T-cell (primary cell): ENCODE results near the gene ST6GALNAC6. TPM values are rescaled to one million over a fixed set of nuclear protein-coding genes. Genes with fewer than 3 reads are reported as not detected.

Source experiments
- ATAC-seq, 4 experiments: fragments of 200-7000 bp in 3 of 4; fragments of 150-1000 bp in 1 of 4; cut with Tn5 transposase; replicated peaks in 1 of 4; 1 replicate in 3 of 4; 2 replicates in 1 of 4; pipeline ENCODE4 v1.10.0; 2021; ENCODE audit warnings: moderate library complexity in 3 of 4, mild to moderate bottlenecking in 2 of 4, moderate number of reproducible peaks in 1 of 4
- CTCF ChIA-PET, 2 donors: fragments of 300-600 bp; sonication (Branson Sonifier 250); formaldehyde crosslinking; loops; one replicate each; lab custom pipeline; 2022; ENCODE audit warnings: antibody characterized with exemption in 2 of 2; lab: Charles Lee
- POLR2A ChIA-PET, 2 donors: fragments of 300-600 bp; sonication (Branson Sonifier 250); formaldehyde crosslinking; loops; one replicate each; lab custom pipeline; 2022; ENCODE audit warnings: antibody characterized with exemption in 2 of 2; lab: Charles Lee
- DNase-seq, 35 experiments: peaks; one replicate each; pipeline versions ENCODE4 v3.0.0 to v3.0.0-alpha.2; 2013 to 2023
- H3K27ac ChIP-seq: one replicate; pipeline ENCODE4 v1.5.1; 2013; ENCODE audit warnings: low read length
- H3K27me3 ChIP-seq, 2 experiments: replicated peaks in 1 of 2; 1 replicate in 1 of 2; 2 replicates in 1 of 2; pipeline versions ENCODE4 v1.6.1 to v1.7.0; 2013; ENCODE audit warnings: low read length in 1 of 2, mixed read lengths in 1 of 2; ENCODE audit not compliant: control insufficient read depth in 2 of 2, insufficient read depth in 2 of 2; ENCODE audit errors: extremely low read depth in 1 of 2
- H3K36me3 ChIP-seq, 2 donors: 1 replicate in 1 of 2; 2 replicates in 1 of 2; pipeline versions ENCODE4 v1.6.1 to v1.7.0; 2013; ENCODE audit warnings: low read length in 1 of 2; ENCODE audit not compliant: control insufficient read depth in 2 of 2, insufficient read depth in 1 of 2; ENCODE audit errors: extremely low read depth in 1 of 2
- H3K4me1 ChIP-seq, 2 experiments: 1 replicate in 1 of 2; 2 replicates in 1 of 2; pipeline versions ENCODE4 v1.6.1 to v1.7.0; 2013; ENCODE audit warnings: low read length in 2 of 2, mixed read lengths in 1 of 2; ENCODE audit not compliant: insufficient read depth in 2 of 2, control insufficient read depth in 1 of 2; ENCODE audit errors: extremely low read depth in 1 of 2
- H3K4me3 ChIP-seq, 2 donors: 1 replicate in 1 of 2; 2 replicates in 1 of 2; pipeline versions ENCODE4 v1.5.1 to v1.7.0; 2013; ENCODE audit warnings: mild to moderate bottlenecking in 2 of 2, low read length in 1 of 2, moderate library complexity in 1 of 2; ENCODE audit not compliant: control insufficient read depth in 1 of 2; ENCODE audit errors: extremely low read depth in 1 of 2
- H3K9me3 ChIP-seq: 2 replicates; pipeline ENCODE4 v1.7.0; 2013
- H3K27ac Mint-ChIP-seq, 2 donors: one replicate each; pipeline ENCODE4 v1.8.0; 2020 to 2021; ENCODE audit warnings: mild to moderate bottlenecking in 2 of 2, mixed read lengths in 2 of 2
- H3K27me3 Mint-ChIP-seq, 2 donors: one replicate each; pipeline ENCODE4 v1.8.0; 2021 to 2022; ENCODE audit warnings: mixed read lengths in 2 of 2
- H3K36me3 Mint-ChIP-seq: one replicate; pipeline ENCODE4 v1.8.0; 2021; ENCODE audit warnings: mixed read lengths
- H3K4me1 Mint-ChIP-seq, 3 donors: one replicate each; pipeline ENCODE4 v1.8.0; 2020 to 2022; ENCODE audit warnings: mixed read lengths in 3 of 3, mild to moderate bottlenecking in 1 of 3
- H3K4me3 Mint-ChIP-seq, 3 donors: one replicate each; pipeline ENCODE4 v1.8.0; 2020 to 2022; ENCODE audit warnings: mild to moderate bottlenecking in 3 of 3, mixed read lengths in 3 of 3, moderate library complexity in 3 of 3
- H3K9me3 Mint-ChIP-seq, 3 donors: one replicate each; pipeline ENCODE4 v1.8.0; 2020 to 2022; ENCODE audit warnings: mixed read lengths in 3 of 3
- WGBS: methylation state at CpG from one replicate; pipeline ENCODE4 v1.1.5; 2013; ENCODE audit warnings: missing lambda C conversion rate; ENCODE audit not compliant: insufficient coverage; 5-methylcytosine and 5-hydroxymethylcytosine counted together
- total RNA-seq, 35 experiments: library from RNA in 6 of 35; stranded (reverse) in 6 of 35; fragments of 120-200 nt in 1 of 35; gene quantifications; one replicate each; pipeline versions ENCODE4 v1.2.1 to v1.2.4 and lab custom pipeline; 2013 to 2026

The ST6GALNAC6 gene
- total RNA-seq, 5 donors from 2014 or later (not counting 1 experiment from before 2014, with no cell fraction given) = 73.0 to 123 (median 86.3) TPM

GRCh38 chr9:127930231-127931091 is 31.1 kb upstream of the ST6GALNAC6 start, which contains the start of gene PIP5KL1:
Gene PIP5KL1, minus strand, starts transcription at chr9:127930777. Its CDS starts 25 bp downstream, at chr9:127930752.
- ATAC-seq = peak; percentile 63 to 69 (median 67)
- H3K4me1 ChIP-seq = peaks cover 9 to 60% of the 10 kb centered on the region in 2 experiments
- CTCF ChIA-PET = interaction anchor here in 1 of 2 donors (0.8 kb wide), 2 partner anchors 13 to 15 kb away, joined by 3 read pairs; no protein-coding TSS in a partner anchor

GRCh38 chr9:127929625-127929979 is 30.2 kb upstream of the ST6GALNAC6 start:
- WGBS = 86% methylated on average over 9 of the region's 10 CpGs
- ATAC-seq (no peak), DNase-seq (no peak)
- ChIA-PET CTCF (interaction anchor here in 1 of 2 donors (0.8 kb wide), 1 partner anchor 14 kb away, joined by 3 read pairs; no protein-coding TSS in a partner anchor), POLR2A (interaction anchor here in 1 of 2 donors (0.6 kb wide), 1 partner anchor 764 kb away, joined by 3 read pairs; no protein-coding TSS in a partner anchor)
- H3K36me3 ChIP-seq = peaks cover 0 to 4% of the 10 kb centered on the region in 2 donors
- Mint-ChIP-seq H3K4me1 (peaks cover 17 to 42% (median 36%) of the 10 kb centered on the region in 3 donors), H3K36me3 (peaks cover 3% of the 10 kb centered on the region), H3K4me3 (peak overlapping the region; percentile 60 to 76 (median 69)), H3K27ac (peak overlapping the region in 1 of 2 donors; percentile 66), H3K27me3 (peaks cover 4 to 5% of the 10 kb centered on the region in 2 donors), H3K9me3 (no peaks in the 10 kb centered on the region)
- no peaks in the 10 kb centered on the region for H3K9me3 ChIP-seq
- peaks cover 0 to 42% of the 10 kb centered on the region in 2 experiments for H3K27me3 ChIP-seq
- H3K27ac ChIP-seq = no peak overlapping the region
- H3K4me3 ChIP-seq = no peak overlapping the region
- peaks cover 9 to 52% of the 10 kb centered on the region in 2 experiments for H3K4me1 ChIP-seq

More at GRCh38 chr9:127930231-127931091, 31.1 kb upstream of the ST6GALNAC6 start, which contains the start of gene PIP5KL1:
- DNase-seq = peak in 31 of 35 experiments; percentile 38 to 80 (median 60)
- Histone ChIP-seq H3K27me3 (peaks cover 0 to 40% of the 10 kb centered on the region in 2 experiments), H3K27ac (no peak within 1 kb of the TSS), H3K9me3 (no peaks in the 10 kb centered on the region), H3K36me3 (peaks cover 0 to 9% of the 10 kb centered on the region in 2 donors), H3K4me3 (peak within 1 kb of the TSS; percentile 49 to 60)
- POLR2A ChIA-PET = interaction anchor here (0.6 kb wide), 2 partner anchors 118 to 763 kb away, joined by 3 to 4 read pairs; no protein-coding TSS in a partner anchor
- no peaks in the 10 kb centered on the region for H3K9me3 Mint-ChIP-seq
- peaks cover 0 to 2% of the 10 kb centered on the region in 2 donors for H3K27me3 Mint-ChIP-seq
- 1% methylated on average over 61 of the region's 70 CpGs for WGBS
- H3K36me3 Mint-ChIP-seq = peaks cover 3% of the 10 kb centered on the region
- H3K4me1 Mint-ChIP-seq = peaks cover 22 to 49% (median 43%) of the 10 kb centered on the region in 3 donors
- peak within 1 kb of the TSS; percentile 24 to 70 for H3K27ac Mint-ChIP-seq
- peak within 1 kb of the TSS; percentile 68 to 76 (median 69) for H3K4me3 Mint-ChIP-seq

GRCh38 chr9:127928676-127929624 is 29.5 kb upstream of the ST6GALNAC6 start:
- H3K36me3 Mint-ChIP-seq = no peaks in the 10 kb centered on the region
- ChIA-PET POLR2A (interaction anchor here in 1 of 2 donors (0.6 kb wide), 2 partner anchors 11 to 46 kb away, joined by 3 read pairs; no protein-coding TSS in a partner anchor), CTCF (interaction anchor here in 1 of 2 donors (0.6 kb wide), 1 partner anchor 31 kb away, joined by 4 read pairs; no protein-coding TSS in a partner anchor)
- H3K27ac Mint-ChIP-seq = peak overlapping the region; percentile 53 to 66
- peaks cover 0 to 43% of the 10 kb centered on the region in 2 experiments for H3K27me3 ChIP-seq
- 72% methylated on average over 9 of the region's 11 CpGs for WGBS
- H3K4me1 Mint-ChIP-seq = peaks cover 12 to 36% (median 30%) of the 10 kb centered on the region in 3 donors
- H3K4me3 Mint-ChIP-seq = peak overlapping the region; percentile 13 to 76 (median 29)
- no peak overlapping the region for H3K27ac ChIP-seq
- DNase-seq = no peak
- no peak overlapping the region for H3K4me3 ChIP-seq
- peaks cover 4 to 5% of the 10 kb centered on the region in 2 donors for H3K27me3 Mint-ChIP-seq
- H3K4me1 ChIP-seq = peaks cover 9 to 52% of the 10 kb centered on the region in 2 experiments
- no peaks in the 10 kb centered on the region for H3K36me3 ChIP-seq
- no peak for ATAC-seq
- no peaks in the 10 kb centered on the region for H3K9me3 ChIP-seq
- no peaks in the 10 kb centered on the region for H3K9me3 Mint-ChIP-seq

- ChIA-PET CTCF (interaction anchor here in 1 of 2 donors (0.5 to 0.6 kb wide), 3 partner anchors 14 to 86 kb away, joined by 3 to 4 read pairs (median 4); no protein-coding TSS in a partner anchor), POLR2A (interaction anchor here in 1 of 2 donors (0.6 kb wide), 3 partner anchors 45 to 161 kb away, joined by 3 to 5 read pairs (median 5); no protein-coding TSS in a partner anchor)
- Mint-ChIP-seq H3K4me1 (peaks cover 12 to 35% (median 29%) of the 10 kb centered on the region in 3 donors), H3K4me3 (peak overlapping the region; percentile 13 to 66 (median 29)), H3K9me3 (no peaks in the 10 kb centered on the region), H3K27ac (peak overlapping the region in 1 of 2 donors; percentile 39), H3K27me3 (peaks cover 4 to 5% of the 10 kb centered on the region in 2 donors), H3K36me3 (no peaks in the 10 kb centered on the region)
- H3K36me3 ChIP-seq = no peaks in the 10 kb centered on the region
- H3K4me3 ChIP-seq = peak overlapping the region in 1 of 2 donors; percentile 32
- no peaks in the 10 kb centered on the region for H3K9me3 ChIP-seq
- no peak overlapping the region for H3K27ac ChIP-seq
- DNase-seq = peak in 1 of 35 experiments; percentile 38
- ATAC-seq = peak in 2 of 4 experiments; percentile 1 to 8
- WGBS = 57% methylated on average over 12 of the region's 24 CpGs
- peaks cover 9 to 52% of the 10 kb centered on the region in 2 experiments for H3K4me1 ChIP-seq
- H3K27me3 ChIP-seq = peaks cover 0 to 51% of the 10 kb centered on the region in 2 experiments
Observed at GRCh38 chr9:127927988-127928675, 28.7 kb upstream of the ST6GALNAC6 start.
